Brain pericyte (primary cell): Measurements from ENCODE around the gene KHDC3L.
"Not testable (repeated sequence)": the region's sequence is repeated elsewhere in the genome, so short reads cannot be mapped to it uniquely, and the experiment has no call there.

Source experiments
- DNase-seq: peaks from one replicate; pipeline ENCODE4 v3.0.0-alpha.2; 2012; ENCODE audit warnings: low read depth, low spot score

Gene KHDC3L

DNA sequence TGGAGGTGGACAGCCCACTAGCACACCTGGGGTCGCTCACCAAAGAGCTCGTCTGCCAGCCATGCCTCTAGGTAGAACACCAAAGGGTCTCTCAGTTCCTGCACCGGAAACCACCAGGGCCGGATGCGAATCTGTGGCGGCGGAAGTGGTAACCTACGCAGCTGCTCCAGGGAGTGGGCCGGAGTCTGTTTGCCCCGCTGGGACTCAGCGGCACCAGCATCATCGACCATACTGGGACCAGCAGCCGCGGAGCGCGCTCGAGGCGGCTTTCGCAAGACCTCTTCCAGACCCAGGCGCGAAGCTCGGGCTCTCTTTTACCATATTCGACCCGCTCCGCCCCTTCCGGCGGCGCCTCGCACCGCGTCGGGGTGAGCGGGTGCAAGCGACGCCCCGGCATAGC is 7.1 kb downstream of the KHDC3L start, which contains the start of gene OOEP:
TSS of gene OOEP (minus strand) at position 335 of the 400 bp plus-strand sequence. CDS start at position 230, 105 bp downstream.
- DNase-seq, result no peak

DNA sequence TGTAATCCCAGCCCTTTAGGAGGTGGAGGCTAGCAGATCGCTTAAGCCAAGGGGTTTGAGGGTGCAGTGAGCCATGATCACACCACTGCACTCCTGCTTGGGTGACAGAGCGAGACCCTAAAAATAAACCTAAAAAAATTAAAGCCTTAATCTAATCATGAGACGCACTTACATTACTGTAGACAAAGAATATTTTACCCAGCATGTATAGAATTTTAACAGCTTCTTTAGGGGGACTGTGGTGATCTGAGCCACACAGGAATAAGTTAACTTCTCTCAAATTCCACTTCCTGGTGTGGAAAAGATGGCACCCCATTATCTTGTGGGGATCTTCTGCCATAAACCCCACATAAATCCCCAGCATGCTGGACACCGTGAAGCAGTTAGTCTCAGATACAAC is 9.5 kb downstream of the KHDC3L start:
- DNase-seq, result no peak

DNA sequence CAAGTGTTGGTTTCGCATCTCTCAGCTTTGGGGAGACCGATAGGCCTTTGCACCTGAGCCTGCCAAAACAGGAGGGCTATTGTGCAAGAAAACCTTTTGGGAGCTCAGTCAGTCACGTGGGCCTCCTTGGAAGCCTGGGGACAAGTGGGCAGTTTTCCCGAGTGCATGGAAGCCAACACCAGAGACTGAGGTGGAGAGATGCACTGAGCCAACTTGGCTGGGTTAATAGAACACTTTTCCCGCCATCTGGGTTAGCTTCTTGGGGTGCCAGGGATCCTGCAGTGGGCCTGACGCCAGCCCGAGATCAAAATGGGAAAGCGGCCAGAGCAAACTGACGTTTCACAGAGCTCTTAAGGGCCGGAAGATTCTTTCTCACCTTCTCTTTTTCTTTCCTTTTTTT is 10.1 kb downstream of the KHDC3L start:
- no peak for DNase-seq

DNA sequence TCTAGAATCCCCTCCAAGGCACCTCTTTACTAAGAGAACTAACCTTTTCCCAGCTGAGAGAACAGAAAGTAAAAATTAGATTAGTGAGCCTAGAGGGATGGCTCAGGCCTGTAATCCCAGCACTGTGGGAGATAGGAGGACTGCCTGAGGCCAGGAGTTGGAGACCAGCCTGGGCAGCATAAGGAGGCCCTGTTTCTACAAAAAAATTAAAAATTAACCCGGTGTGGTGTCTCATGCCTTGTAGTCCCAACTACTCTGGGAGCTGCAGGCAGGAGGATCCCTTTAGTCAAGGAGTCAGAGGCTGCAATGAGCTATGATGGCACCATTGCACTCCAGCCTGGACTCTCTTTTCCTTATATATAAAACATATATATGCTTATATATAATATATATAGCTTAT is 12.8 kb downstream of the KHDC3L start:
- no peak for DNase-seq

DNA sequence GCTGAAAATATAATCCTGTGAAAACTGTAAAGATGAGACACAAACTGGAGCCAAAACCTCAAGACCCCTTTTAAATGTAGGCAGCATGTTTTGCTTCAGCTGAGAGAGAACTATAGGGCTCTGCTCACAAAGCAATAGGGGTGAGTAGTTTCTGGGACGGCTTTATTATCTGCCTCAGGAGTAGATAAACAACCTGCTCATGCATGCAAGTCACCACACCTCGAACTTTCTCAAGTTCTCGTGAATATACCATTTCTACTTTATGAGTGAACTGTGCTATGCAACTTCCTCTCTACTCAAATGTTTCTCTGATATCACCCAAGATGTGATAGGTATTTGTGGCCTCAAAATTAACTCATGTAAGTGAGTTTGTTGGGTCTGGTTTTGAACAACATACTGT is 14.8 kb downstream of the KHDC3L start:
- no peak for DNase-seq

DNA sequence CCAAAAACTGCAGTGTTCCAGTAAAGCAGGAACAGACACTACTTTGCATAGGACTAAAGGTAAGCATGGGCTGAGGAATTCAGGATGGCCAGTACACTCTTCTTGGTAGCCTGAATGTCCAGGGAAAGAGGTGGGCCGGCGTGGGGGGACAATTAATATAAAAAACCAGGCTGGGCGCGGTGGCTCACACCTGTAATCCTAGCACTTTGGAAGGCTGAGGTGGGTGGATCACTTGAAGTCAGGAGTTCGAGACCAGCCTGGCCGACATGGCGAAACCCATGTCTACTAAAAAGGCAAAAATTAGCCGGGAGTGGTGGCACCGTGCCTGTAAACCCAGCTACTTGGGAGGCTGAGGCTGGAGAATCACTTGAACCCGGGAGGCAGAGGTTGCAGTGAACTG is 19.1 kb downstream of the KHDC3L start:
- DNase-seq, result not testable (repeated sequence)

DNA sequence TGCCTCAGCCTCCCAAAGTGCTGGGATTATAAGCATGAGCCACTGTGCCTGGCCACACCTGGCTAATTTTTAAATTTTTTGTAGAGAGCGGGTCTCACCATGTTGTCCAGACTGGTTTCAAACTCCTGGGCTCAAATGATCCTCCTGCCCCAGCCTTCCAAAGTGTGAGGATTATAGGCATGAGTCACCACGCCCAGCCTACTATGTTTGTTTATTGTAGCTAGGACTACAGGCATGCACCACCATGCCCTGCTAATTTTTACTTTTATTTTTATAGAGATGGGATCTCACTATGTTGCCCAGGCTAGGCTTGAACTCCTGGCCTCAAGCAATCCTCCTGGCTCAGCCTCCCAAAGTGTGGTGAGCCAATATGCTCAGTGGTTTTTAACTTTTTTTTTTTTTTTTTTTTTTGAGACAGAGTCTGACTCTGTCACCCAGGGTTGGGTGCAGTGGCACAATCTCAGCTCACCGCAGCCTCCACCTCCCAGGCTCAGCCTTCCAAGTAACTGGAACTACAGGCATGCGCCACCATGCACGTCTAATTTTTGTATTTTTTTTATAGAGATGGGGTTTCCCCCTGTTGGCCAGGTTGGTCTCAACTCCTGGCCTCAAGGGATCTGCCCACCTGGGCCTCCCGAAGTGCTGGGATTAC is 20.1 kb downstream of the KHDC3L start:
- DNase-seq, result no peak

DNA sequence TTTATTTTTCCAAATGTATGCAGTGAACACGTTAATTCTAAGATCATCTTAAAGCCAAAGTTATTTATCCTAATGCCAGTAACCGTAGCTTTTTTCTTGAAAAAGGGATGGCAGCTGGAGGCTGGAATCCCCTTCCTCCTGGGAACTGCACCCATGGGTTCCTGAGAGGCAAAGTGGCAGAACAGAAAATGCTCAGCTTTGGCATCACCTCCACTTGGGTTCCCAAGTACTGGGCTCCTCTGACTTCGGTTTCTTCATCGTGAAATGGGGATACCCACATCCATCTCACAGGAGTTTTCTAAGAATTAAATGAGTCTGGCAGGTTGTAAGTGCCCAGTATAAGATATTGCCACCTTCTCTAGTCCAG is 26.0 kb downstream of the KHDC3L start:
- DNase-seq, result no peak

DNA sequence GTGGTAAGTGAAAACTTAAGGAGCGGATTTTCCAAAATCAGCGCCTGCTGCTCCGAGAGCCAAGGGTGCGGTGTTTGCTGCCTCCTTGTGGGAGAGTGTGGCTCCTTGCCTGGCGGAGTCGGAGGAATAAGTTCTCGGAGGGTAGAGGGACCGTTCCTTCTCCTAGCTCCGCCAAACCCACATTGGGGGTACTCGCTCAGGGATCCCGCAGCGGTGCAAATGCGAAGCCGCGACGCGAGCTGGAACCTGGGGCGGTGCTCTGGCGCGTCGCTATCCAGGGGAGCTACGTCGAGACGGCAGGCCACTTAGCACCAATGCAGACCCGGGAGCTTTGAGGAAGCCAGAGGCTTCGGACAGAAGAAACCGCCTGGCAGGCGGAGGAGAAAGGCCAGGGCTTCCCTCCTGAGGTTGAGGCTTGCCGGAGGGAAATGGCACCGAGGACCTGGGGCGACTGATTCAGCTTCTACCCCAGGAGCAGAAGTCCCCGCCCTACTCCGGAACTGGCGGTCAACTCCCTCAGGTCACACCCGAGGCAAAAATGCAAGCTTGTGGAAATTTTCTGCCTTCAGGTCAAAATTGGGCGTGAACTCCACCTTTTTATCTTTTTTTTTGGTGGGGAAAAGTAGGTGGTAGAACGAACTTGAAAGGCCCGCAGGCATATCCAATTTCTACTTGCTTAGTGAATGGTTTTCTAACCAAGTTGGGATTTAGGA is 26.5 kb downstream of the KHDC3L start:
- peak; percentile 17 for DNase-seq

DNA sequence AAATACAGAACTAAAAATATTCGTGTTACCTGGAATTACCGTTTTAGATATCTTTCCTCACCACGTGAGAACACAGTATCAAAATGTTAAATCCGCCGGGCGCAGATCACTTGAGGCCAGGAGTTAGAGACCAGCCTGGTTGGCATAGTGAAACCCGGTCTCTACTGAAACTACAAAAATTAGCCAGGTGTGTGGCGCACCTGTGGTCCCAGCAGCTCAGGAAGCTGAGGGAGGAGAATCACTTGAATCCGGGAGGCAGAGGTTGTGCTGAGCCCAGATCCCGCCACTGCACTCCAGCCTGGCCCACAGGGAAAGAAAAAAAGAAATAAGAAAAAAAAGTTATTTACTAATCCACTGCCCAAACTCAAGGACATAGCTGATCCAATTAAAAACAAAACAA is 27.4 kb downstream of the KHDC3L start:
- DNase-seq, result no peak

DNA sequence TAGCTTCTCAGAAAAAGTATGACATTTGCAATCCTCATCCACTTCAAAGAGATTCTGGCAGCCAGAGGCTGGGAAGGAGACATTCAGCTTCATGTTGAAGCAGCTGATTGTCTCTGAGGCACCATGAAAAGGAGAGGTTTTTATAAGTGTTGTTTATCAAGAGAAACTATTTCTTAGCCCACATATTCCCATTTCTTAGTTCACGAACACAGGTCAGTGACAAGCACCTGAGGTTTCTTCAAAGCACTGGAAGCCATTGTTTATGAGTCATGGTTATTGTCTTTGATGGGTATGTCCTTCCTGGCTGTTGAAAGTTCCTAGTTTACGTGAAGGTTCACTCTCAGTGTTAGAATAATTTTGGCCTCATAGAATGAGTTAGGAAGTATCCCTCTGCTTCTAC is 29.2 kb downstream of the KHDC3L start:
- DNase-seq, result no peak

DNA sequence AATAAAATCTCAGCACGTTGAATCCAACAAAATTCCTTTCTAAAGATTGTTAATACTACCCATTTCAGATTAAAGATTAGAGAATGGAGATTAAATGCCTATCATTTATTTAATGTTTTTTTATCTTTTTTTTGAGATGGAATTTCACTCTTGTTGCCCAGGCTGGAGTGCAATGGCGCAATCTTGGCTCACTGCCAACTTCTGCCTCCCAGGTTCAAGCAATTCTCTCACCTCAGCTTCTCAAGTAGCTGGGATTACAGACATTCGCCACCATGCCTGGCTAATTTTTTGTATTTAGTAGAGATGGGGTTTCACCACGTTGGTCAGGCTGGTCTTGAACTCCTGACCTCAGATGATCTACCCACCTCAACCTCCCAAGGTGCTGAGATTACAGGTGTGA is 29.7 kb downstream of the KHDC3L start:
- DNase-seq, result not testable (repeated sequence)

DNA sequence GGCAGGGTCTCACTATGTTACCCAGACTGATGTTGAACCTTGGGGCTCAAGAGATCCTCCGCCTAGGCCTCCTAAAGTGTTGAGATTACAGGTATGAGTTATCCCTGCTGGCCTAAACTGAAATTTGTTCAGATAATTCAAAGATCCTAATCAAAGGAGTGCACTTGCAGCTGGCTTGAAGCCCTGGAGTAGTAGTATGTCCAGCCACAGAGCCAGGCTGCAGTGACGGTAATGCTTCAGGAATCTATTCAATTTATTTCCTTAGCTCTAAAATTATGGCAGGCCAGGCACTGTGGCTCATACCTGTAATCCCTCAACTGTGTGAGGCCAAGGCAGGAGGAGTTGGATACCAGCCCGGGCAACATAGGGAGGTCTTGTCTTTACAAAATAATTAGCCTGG is 30.8 kb downstream of the KHDC3L start:
- DNase-seq, result no peak

DNA sequence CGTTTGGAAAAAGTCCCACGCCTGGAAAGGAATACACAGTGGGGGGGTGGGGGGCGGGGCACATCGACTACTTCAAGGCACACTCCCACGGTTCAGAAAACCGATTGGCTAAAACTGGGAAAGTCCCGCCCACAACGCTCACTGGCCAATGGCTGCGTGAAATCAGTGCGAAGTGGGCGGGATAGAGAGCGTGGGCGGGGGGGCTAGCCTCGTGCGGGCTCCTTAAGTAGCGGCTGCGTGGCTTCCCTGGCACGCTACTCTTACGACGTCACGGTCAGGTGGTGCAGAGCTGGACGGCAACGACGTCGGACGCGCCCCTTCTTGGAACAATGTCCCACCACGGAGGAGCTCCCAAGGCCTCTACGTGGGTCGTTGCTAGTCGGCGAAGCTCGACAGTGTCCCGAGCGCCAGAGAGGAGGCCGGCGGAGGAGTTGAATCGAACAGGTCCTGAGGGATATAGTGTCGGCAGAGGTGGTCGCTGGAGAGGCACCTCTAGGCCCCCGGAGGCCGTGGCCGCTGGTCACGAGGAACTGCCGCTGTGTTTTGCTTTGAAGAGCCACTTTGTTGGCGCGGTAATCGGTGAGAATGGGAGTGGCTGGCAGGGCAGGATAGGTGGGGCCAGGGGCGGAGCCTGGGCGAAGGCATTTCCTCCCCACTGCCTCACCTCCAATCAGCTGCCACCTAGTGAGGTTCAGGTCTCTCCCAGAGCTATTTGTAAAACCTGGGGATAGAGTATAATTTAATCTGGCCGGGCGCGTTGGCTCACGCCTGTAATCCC is 32.3 kb downstream of the KHDC3L start, which contains the start of gene DDX43:
TSS of gene DDX43 (plus strand) at position 252 of the 778 bp plus-strand sequence. CDS start at position 330, 78 bp downstream.
- peak; percentile 13 for DNase-seq

DNA sequence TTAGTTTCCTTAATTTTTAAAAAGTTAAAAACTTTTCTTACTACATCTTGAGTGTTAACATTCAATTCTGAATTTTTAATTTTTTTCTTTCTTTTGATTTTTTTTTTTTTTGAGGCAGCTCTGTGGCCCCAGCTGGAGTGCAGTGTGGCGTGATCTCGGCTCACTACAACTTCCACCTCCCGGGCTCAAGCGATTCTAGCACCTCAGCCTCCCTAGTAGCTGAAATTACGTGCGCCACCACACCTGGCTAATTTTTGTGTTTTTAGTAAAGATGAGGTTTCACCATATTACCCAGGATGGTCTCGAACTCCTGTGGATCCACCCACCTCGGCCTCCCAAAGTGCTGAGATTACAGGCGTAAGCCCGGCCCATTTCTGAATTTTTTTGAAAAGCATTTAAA is 33.4 kb downstream of the KHDC3L start:
- DNase-seq, result no peak

DNA sequence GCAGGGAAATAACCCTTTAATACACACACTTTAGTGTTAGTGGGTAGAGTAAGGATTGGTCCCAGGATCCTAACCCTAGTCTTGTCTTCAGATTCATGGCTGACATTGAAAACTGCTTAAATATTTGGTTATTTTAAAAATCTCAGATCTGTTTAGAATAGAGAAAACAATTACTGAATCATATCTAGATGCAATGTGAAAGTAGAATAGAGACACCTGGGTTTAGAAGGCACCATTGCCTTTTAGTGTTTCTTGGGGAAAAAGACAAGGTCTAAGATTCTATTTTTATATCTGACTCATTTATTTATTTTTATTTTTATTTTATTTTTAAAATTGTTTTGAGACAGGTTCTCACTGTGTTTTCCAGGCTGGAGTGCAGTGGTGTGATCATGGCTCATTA is 38.2 kb downstream of the KHDC3L start:
- no peak for DNase-seq

DNA sequence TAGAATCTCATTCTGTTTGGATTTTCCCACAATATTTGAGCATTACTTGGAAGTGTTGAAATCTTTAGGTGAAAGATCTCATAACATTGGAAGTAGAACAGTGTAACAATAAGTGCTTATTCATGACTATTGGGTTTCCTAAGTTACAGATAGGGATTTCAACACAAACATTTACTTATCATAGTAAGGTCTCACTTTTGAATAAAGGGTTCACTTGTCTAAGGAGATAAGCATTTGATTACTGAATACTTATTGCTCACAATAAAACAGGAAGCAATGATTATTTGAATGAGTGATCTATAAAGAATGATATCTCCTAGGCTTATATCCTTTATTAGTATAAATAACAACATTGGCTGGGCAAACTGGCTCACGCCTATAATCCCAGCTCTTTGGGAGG is 46.9 kb downstream of the KHDC3L start:
- no peak for DNase-seq

DNA sequence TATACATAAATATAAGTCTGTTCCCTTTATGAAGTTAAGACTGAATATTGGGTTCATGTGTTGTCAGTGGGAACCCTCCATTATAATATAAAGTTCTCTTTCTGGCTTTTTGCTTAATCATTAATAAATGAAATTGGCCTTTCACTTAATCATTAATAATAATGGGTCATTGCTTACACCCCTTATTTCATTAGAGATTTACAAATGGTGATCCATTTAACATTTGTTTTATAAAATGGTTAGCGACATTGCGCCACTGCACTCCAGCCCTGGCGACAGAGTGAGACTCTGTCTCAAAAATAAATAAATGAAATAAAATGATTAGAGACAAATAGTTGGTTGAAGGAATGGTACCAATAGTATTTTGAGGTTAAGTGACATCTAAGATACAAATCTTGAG is 50.6 kb downstream of the KHDC3L start:
- DNase-seq, result no peak
